Stimulated activated CD4-positive, alpha-beta T cell treated with anti-CD3 and anti-CD28 coated beads, Interleukin-4, amount 100 ng/mL, for 1 hour (primary cell): ENCODE data around the gene TUBB2B.
"Not testable (repeated sequence)": the region's sequence is repeated elsewhere in the genome, so short reads cannot be mapped to it uniquely, and the experiment has no call there.

Source experiments
- DNase-seq: peaks from one replicate; pipeline ENCODE4 v3.0.0-alpha.2; 2020

The TUBB2B gene

DNA sequence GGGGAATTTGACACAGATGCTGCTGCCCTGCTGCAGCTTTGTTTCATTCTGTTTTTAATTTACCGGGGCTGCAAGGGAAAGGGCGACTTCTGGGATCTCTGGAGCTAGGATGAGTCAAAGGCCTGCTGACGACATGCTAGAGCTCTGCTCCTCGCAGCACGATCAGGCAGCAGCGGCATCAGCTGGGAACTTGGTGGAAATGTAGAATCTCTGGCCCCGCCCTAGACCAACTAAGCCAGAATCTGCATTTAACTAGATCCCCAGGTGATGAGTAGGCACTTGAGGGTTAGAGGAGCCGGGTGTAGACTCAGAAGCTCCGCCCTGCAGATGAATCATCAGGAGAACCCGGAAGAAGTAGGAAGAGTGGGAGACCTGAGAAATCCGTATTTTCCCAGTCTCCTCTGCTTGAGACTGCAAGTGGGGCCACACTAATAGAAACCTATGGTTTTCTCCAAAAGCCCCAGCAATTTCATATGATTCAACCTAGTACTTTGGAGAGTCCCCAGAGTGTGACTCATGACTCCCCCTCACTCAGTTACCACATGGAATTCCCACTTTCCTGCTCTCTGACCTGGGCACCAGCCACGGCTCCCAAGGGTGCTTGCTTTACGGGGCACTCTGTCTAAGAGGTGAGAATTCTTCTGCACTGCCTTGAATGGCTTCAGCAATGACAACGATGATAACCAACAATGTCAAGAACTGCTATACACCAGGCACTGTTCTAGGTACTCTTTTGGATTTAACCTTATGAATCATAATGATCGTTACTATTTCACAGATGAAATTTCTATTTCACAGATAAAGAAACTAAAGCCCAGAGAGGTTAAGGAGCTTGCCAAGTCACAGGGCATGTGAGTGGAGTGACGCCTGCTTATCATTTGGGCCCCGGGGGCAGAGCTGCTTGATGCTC is 18.1 kb downstream of the TUBB2B start:
- DNase-seq = peak; percentile 63

DNA sequence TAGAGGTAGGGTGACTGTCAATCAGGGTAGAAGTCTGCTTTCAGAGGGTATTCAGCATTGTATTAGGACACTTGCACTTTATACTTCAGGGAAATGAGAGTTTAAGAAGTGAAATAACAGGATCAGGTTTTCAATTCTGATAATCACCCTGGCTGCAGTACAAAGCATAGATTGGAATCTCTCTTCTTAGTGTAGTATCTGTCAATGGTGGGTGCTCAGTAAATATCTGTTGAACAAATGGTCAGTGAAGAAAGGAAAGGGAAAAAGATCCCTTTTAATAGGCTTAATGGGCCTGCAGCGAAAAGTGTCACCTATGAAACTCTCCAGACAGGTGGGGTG is 18.7 kb downstream of the TUBB2B start:
- no peak for DNase-seq

DNA sequence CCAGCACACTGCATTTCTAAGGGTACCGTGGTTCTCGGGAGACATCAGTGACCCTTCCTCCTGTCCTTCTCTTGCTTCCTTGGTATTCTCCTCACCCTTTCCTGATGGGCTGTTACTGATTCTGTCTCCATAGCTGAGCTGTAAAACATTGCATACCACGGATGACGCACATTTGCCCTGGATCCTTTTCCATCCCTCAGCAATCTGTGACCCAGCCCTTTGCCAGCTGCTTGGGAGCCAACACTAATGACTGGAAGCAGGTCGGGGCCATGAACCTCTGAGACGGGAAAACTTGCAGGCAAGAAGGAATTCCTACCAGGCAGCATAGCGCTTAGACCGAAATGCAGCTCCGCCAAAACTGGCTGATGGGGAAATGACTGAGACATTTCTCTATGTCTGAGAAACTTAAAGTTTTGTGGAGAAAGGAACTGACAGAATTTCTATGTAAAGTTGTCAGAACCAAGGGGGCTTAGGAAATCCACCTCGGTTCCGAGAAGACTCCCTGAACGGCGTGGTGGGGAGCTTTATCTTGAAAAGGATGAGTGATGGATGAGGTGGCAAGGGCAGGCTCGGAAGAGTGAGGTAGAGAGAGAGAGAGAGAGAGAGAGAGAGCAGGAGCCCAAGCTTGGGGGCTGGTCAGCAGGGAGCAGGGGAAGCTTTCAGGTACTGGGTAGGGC is 19.2 kb downstream of the TUBB2B start:
- DNase-seq = no peak

DNA sequence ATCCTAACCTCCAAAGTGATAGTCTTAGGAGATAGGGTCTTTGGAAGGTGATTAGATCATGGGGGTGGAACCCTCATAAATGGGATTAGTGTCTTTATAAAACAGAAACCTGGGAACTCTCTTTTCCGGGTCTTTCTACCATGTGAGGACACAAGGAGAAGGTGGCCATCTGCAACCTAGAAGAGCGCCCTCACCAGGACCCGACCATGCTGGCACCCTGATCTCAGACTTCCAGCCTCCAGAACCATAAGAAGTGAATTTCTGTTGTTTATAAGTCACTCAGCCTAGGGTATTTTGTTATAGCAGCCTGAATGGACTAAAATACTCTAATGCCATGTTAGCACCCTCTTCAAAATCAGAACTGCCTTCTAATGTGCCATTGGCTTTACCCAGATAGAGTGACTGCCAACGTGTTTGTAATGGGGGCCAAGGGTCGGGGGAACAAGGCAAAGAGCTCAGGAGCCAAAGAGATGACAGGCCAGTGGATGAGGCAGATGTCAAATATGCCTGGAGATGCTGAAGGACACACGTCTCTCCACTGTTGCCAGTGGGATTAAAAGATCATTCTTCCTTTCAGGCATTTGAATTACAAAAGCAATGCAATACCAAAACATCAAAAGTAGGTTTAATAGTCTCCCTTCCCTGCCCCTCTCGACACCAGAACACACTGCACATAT is 21.0 kb downstream of the TUBB2B start:
- DNase-seq = no peak

DNA sequence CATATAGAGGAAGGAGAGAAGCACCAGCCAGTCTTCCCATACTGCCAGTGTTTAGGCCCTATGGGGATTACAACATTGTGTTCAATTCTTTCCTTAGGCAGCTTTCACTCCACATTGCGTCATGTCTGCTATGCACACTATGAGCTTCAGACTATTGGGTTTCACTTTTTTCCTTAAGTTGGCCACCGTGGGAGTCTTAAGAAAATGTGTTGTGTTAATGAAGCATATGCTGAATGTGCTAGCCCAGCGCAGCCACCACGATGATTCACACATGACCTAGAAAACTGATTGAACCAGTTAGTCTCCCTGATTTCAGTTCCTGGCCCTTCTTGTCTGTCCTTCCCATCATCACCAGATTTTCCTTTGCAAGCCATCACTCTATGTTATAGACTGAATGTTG is 21.5 kb downstream of the TUBB2B start:
- DNase-seq = no peak

DNA sequence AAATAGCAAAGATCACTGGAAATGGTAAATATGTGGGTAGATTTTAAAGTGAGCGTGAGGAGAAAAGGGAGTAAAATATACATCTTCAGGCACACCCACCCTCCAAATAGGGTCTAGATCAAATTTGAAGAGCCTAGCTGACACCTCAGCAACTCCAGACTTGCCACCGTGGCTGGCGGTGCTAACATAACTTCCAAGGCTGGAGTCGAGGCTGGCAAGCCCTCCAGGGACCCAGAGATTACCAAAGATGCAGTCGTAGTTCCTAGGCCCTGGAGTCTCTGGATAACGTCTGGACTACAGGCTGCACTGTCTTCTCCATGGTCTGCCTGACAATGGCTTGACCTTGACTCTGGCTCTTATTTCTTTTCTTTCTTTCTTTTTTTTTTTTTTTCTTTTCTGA is 22.5 kb downstream of the TUBB2B start:
- no peak for DNase-seq

DNA sequence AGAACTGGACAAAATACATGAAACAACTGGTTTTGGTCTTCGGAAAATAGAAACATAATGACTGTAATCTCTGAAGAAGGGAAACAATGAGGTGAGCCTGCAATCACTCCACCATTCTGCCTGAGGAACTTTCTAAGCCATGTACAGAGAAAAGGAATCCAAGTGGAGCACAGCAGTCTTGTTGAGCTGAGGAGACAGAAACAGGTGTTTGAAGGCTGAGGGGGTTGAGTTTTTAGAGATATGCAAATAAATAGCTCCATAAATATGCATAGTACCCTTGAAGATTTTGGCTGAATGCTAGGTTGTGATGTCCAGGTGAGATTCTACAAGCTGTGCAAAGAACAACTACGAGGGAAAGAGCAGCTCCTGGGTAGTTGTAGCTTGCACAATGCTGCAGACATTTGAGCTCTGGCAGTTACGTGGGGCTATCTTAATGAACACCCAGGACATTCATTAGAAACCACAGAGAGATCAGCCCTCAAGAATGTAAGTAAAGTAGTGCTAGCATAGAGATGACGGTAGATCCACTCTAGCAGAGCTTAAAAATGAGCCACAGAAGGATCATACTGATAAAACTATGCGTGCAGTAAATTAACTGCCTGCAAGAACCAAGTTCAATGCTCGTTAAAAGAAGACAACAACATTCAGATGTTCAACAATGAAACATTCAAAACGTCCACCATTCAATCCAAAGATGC is 24.3 kb downstream of the TUBB2B start:
- no peak for DNase-seq

DNA sequence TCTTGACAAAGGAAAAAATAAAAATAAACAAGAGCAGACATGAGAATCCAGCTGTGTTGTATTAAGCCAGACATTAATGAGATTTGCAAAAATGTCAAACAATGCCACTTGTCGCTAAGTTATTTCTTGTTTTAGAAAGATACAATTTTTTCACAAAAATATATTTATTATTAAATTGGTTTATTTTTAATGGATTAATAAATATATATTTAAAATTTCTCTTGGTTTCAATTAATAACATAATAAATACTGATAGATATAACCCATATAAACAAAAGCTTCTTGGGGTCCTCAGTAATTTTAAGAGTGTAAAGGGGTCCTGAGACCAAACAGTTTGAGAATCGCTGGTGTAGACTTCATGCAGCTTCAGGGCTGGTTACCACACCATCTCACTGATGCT is 26.1 kb downstream of the TUBB2B start:
- DNase-seq = no peak

DNA sequence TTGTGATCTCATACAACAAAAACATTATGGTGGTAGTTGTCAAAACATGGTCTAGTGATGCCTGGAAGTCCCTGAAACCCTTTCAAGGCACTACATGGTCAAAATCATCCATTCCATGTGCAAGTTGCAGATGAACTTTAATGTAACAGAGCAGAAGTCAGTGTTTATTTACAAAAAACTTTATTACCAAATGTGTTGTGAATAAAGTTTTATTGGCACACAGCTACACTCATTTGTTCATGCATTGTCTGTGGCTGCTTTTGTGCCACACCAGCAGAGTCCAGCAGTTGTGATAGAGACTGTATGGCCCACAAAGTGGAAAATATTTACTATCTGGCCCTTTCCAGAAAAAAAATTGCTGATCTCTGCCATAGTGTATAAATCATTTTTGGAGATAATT is 26.8 kb downstream of the TUBB2B start:
- DNase-seq = no peak

DNA sequence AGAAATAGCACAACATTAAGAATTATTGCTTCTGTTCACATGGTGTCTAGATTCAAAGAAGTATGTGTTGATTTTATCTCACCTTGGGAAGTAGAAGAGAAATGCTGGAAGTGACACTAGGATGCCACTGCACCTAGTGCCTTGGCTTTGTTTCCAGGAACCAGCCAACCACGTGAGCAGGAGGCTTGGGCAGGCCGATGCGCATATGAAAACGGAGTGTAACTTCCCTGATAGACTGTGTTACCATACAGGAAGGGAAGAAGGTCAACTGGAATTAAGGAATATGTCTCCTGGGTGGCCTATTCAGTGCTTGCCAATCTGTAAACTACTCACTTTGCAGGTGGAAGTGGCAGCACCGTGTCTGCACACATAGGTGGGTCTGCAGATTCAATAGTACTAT is 28.1 kb downstream of the TUBB2B start:
- no peak for DNase-seq

DNA sequence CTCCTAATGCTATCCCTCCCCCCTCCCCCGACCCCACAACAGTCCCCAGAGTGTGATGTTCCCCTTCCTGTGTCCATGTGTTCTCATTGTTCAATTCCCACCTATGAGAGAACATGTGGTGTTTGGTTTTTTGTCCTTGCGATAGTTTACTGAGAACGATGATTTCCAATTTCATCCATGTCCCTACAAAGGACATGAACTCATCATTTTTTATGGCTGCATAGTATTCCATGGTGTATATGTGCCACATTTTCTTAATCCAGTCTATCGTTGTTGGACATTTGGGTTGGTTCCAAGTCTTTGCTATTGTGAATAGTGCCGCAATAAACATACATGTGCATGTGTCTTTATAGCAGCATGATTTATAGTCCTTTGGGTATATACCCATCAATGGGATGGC is 29.7 kb downstream of the TUBB2B start:
- DNase-seq = not testable (repeated sequence)

DNA sequence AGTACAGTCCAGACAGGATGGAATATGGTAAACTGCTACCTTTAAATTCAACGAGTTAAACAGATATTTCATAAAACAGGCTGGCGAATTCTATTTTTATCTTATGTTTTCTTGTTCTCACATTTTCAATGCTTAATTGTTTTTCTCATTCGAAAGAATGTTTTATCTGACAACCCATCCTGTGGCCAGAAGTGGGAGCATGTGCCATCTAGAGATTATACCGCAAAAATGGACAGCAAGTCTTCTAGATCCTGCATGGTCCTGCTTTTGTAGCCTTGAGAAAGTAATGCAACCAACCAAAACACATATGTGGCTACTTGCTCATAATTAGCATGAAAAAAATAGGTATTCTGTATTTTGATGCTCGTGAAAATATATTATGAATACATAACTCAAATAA is 30.7 kb downstream of the TUBB2B start:
- DNase-seq = no peak

DNA sequence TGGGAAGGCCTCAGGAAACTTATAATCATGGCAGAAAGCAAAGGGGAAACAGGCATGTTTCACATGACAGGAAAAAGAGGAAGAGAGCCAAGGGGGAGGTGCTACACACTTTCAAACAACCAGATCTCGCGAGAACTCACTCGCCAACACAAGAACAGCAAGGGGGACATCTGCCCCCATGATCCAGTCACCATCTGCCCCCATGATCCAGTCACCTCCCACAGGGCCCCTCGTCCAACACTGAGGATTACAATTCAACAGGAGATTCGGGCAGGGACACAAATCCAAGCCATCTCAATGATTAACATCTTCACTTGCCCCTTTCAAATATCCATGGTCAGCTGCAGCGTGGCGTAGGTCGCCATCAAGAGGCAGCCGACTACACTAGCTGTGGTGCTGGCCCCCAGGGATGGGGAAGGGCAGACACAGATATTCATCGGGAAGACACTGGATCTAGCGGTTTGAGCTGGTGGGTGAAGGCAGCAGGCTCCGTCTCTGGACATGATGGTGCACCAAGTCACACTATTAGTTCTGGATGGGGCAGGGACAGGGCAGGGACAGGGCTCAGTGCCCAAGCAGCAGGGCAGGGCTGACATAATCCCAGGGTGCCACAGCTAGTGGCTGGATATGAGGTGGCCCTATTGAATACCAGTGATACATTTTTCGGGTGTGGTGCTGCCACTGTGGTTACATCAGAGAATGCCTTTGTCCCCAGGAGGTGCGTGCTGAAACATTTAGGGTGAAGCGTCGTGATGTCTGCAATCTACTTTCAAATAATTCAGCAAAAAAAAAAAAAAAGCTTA is 31.6 kb downstream of the TUBB2B start:
- no peak for DNase-seq

DNA sequence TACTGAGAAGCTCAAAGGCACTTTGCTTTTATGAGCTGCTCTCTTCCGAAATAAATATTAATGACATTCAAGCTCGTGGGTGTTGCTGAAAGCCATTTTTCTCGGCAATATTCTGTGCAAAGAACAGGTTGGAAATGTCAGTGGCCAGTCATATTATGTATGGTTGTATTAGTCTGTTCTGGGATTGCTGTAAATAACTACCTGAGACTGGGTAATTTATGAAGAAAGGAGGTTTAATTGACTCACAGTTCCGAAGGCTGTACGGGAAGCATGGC is 32.1 kb downstream of the TUBB2B start:
- DNase-seq = no peak

DNA sequence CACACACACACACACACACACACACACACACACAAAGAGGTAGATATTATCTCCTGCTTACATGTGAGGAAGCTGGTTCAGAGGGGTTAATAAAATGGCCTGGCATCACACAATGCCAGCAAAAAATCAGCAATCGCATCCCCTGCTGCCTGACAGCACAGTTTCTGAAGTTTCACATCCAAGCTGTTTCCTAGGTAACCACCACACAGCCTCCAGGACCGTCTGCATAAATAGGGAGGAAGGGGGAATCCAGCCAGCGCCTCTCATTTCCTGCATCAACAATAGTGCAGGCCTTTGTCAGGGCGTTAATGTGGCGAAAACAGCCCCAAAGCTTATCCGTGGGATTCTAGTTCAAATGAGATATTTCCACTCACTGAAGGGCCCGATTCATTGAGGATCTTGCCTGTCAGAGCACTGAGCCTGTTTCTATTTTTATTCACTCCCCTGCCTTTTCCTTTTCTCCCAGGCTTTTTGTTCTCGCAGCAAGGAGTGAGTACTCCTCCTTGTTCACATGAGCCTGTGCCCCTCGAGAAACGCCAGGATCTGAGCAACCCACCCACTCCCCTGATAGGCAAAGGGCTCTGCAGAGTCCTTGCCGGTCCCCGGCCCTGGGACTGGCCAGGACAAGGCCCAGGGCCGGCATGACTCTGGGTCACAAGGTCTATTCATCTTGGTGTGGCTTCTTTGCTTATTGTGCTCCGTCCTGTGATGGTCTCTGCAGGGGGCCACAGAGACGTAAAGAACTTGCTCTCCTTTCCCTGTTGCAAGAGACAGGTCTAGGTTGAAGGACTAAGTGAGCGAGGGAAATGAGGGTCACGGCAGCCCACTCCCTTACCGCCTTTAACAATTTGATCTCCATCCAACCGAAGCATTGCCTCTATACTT is 32.7 kb downstream of the TUBB2B start:
- DNase-seq = no peak

DNA sequence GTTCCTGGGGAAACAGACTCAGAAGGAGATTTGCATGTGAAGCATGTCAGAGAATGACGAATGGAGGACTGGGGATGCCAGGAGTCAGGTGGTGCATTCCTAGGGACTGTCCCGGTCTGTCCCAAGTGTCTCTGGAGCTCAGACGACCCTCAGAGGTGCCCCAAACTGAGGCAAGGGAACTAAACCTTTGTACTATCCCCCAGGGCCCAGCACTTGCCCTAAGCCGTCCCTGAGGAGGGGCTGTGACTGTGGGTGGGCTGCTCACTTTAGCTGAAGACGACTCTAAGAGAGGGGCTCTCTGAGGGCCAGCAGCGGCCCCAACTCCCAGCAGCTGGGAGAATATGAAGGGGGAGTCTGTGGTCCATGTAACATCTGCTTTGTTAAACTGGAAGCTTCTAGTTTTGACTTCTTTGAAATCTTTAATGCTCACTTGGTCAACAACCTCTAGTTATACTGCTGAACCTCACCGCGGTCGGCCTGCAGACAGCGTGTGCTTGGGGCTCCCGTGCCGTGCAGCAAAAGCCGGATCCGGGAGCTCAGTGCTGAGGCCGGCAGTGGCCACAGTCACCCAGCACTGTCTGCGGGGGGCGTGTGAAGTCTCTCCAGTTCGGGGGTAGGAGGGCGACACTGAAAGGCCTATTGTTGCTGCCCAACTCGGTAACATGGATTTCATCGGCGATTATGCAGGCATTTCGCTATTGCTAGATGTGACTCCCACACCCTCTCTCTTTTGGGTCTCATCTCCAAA is 34.2 kb downstream of the TUBB2B start:
- DNase-seq = no peak

DNA sequence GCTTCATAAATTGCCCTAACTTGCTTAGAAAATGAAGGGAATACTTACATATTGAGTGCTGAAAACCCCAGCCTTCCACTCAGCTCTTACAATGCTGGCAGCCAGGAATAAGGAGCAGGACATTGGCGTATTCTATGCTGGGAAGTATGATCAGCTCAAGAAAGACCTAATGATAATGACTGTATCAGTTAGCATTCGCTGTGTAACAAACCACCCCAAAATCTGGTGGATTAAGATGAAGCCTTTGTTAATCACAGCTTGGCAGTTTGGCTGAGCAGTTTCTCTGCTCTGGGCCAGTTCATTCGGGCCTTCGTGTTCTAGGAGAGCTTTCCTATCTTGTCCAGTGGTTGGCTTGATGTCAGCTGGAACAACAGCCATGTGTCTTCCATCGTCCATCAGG is 36.7 kb downstream of the TUBB2B start:
- no peak for DNase-seq

DNA sequence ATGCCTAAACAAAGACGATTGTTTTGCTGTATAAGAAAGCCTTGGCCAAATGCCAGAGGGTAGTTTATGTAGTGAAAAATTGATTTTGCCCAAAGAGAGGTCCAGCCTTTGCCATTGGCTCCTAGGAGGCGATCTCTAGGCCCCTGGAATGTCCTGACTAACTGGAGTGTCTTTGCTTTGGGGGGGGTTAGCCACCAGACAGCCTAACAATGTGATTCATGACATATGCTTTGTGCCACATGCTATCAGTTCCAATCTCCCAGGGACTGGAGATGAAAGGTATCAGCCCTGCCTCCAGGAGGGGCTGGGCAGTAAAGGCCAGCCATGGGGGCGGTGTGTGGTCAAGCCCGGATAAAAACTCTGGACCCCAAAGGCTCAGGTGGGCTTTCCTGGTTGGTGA is 37.4 kb downstream of the TUBB2B start:
- no peak for DNase-seq

DNA sequence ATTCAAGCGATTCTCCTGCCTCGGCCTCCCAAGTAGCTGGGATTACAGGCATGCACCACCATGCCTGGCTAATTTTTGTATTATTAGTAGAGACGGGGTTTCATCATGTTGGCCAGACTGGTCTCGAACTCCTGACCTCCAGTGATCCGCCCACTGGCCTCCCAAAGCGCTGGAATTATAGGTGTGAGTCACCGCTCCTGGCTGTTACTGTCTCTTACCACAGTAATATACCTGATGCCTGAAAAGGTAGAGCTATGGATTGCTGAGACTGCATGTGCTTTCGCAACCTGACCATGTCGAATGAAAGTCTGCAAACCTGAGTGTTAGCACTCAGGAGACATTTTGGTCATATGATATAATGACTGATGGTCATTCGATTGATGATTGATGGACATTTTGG is 38.3 kb downstream of the TUBB2B start:
- DNase-seq = not testable (repeated sequence)

DNA sequence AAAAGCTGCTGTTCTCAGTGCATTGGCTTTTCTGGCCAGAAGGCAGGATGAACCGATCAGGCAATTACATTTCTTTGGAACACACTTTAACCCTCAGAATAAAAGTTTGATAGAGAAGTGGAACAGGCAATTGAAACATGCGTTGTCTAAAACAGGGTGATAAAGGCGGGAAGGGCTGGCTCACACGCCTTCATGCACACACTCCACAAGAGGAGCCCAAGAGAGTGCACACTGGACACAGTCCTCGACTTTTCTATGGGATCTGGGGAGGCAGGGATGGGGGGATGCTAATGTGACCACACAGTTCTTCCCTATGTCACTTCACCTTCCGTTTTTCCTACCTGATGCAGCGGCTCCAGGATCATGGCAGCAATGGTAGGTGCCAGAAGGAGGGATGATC is 39.2 kb downstream of the TUBB2B start:
- no peak for DNase-seq

DNA sequence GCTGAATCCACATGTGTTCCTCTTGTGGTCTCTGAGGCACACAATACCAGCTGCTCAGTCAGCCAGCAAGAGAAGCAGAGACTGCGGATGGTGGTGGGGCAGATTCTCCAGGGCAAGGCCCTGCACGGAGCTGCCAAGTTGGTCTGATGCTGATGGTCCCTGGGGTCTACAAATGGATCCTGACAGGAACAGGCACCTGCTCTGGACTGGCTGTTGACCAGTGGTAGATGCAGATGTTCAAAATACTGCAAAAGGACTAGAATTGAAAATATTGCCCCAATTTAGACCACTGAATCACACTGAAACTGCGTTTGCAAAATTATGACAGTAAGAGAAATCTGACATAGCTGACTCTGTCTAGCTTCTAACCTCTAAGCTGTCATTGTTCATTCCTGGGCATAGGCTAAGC is 40.5 kb downstream of the TUBB2B start:
- no peak for DNase-seq
